ENCODE measurements around the gene NPFFR2.

DNA sequence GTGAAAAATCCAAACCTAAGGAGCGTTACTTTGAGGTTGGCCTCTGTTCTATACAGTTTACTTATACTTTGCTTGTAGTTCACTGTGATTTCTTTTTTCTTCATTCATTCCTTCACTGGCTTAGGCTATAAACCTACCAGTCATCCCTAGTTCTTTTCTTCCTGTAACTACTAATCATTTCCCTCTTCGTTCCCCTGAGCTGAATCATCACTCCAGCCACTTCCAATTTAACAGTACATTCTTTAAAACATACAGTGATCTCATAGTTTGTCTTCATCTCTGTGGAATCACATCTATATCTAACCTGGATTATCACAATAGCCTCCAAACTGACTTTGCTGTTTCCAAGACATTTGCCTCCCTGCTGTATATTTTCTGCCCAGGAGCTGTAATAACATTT is 25.2 kb upstream of the NPFFR2 start:
- no peak for TF ChIP-seq ESRRA (CRISPR knock-in tag; IDR thresholded peaks at IDR 0.05; ENCODE audit: low read depth)
- no peak for TF ChIP-seq IKZF4 (CRISPR knock-in tag; IDR thresholded peaks at IDR 0.05; ENCODE audit: borderline replicate concordance, low read depth, not compliant biosample characterization)
- TF ChIP-seq, protein P1, sequence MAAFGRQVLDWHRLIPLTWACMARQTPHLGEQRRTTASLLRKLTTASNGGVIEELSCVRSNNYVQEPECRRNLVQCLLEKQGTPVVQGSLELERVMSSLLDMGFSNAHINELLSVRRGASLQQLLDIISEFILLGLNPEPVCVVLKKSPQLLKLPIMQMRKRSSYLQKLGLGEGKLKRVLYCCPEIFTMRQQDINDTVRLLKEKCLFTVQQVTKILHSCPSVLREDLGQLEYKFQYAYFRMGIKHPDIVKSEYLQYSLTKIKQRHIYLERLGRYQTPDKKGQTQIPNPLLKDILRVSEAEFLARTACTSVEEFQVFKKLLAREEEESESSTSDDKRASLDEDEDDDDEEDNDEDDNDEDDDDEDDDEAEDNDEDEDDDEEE (CRISPR knock-in tag; IDR thresholded peaks at IDR 0.05): no peak
- TF ChIP-seq, protein P2, sequence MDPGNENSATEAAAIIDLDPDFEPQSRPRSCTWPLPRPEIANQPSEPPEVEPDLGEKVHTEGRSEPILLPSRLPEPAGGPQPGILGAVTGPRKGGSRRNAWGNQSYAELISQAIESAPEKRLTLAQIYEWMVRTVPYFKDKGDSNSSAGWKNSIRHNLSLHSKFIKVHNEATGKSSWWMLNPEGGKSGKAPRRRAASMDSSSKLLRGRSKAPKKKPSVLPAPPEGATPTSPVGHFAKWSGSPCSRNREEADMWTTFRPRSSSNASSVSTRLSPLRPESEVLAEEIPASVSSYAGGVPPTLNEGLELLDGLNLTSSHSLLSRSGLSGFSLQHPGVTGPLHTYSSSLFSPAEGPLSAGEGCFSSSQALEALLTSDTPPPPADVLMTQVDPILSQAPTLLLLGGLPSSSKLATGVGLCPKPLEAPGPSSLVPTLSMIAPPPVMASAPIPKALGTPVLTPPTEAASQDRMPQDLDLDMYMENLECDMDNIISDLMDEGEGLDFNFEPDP (CRISPR knock-in tag; conservative IDR thresholded peaks at IDR 0.05): no peak
- TF ChIP-seq IRX3 (CRISPR knock-in tag; IDR thresholded peaks at IDR 0.05; ENCODE audit: borderline replicate concordance, low read depth): no peak
- no peak for TF ChIP-seq MAFF (IDR thresholded peaks at IDR 0.05; ENCODE audit: low read depth, low read length)
- TF ChIP-seq, protein P3, sequence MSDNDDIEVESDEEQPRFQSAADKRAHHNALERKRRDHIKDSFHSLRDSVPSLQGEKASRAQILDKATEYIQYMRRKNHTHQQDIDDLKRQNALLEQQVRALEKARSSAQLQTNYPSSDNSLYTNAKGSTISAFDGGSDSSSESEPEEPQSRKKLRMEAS (IDR thresholded peaks at IDR 0.05): no peak
- no peak for TF ChIP-seq JUND (CRISPR knock-in tag; IDR thresholded peaks at IDR 0.05)
